PC-9 (cell line): ENCODE results near the gene ARHGAP24. TPM values are rescaled to one million over a fixed set of nuclear protein-coding genes. Genes with fewer than 3 reads are reported as not detected.

ENCODE experiments used
- BruUV-seq: library from RNA; stranded (reverse); fragments of 400-500 nt; replicated peaks from 2 replicates; lab custom pipeline; 2021; lab: Mats Ljungman, UMichigan
- CTCF ChIA-PET: fragments of 300-600 bp; sonication (Branson Sonifier 250); formaldehyde crosslinking; loops from one replicate; lab custom pipeline; 2022; ENCODE audit warnings: antibody characterized with exemption; lab: Charles Lee
- POLR2A ChIA-PET: fragments of 300-600 bp; sonication (Branson Sonifier 250); formaldehyde crosslinking; loops from one replicate; lab custom pipeline; 2022; ENCODE audit warnings: antibody characterized with exemption; ENCODE audit not compliant: unreplicated experiment; lab: Charles Lee
- DNase-seq, 2 experiments: peaks; one replicate each; pipeline versions ENCODE4 v3.0.0 to v3.0.0-alpha.2; 2015 to 2022; ENCODE audit warnings: mixed read lengths in 1 of 2
- H2AFZ ChIP-seq: fragments of 200-600 bp; sonication (generic); 2 replicates; pipeline ENCODE4 v1.8.1; 2017; ENCODE audit warnings: antibody characterized with exemption
- H3F3A ChIP-seq: fragments of 200-600 bp; sonication (generic); 2 replicates; pipeline ENCODE4 v1.8.1; 2017; ENCODE audit warnings: antibody characterized with exemption, mild to moderate bottlenecking, low read depth; ENCODE audit not compliant: insufficient read depth
- H3K27ac ChIP-seq: fragments of 200-600 bp; sonication (generic); 2 replicates; pipeline ENCODE4 v1.6.1; 2016; ENCODE audit warnings: mixed run types
- H3K27me3 ChIP-seq: fragments of 200-600 bp; sonication (generic); 2 replicates; pipeline ENCODE4 v1.6.1; 2016; ENCODE audit warnings: low read depth, mixed run types; ENCODE audit not compliant: insufficient read depth
- H3K36me3 ChIP-seq: fragments of 200-600 bp; sonication (generic); 2 replicates; pipeline ENCODE4 v1.6.1; 2016; ENCODE audit warnings: low read depth, mixed run types
- H3K4me1 ChIP-seq: fragments of 200-600 bp; sonication (generic); replicated peaks from 2 replicates; pipeline ENCODE4 v1.6.1; 2016; ENCODE audit warnings: mixed run types; ENCODE audit not compliant: insufficient read depth
- H3K4me2 ChIP-seq: fragments of 200-600 bp; sonication (generic); 2 replicates; pipeline ENCODE4 v1.6.1; 2017; ENCODE audit warnings: mixed run types
- H3K4me3 ChIP-seq: fragments of 200-600 bp; sonication (generic); 2 replicates; pipeline ENCODE4 v1.6.1; 2016; ENCODE audit warnings: mixed run types
- H3K79me2 ChIP-seq: fragments of 200-600 bp; sonication (generic); 2 replicates; pipeline ENCODE4 v1.6.1; 2017; ENCODE audit warnings: low read depth, mixed run types
- H3K9me2 ChIP-seq: fragments of 200-600 bp; sonication (generic); 2 replicates; pipeline ENCODE4 v1.8.1; 2017; ENCODE audit warnings: mild to moderate bottlenecking; ENCODE audit not compliant: insufficient read depth
- H3K9me3 ChIP-seq: fragments of 200-600 bp; sonication (generic); 2 replicates; pipeline ENCODE4 v1.8.1; 2016; ENCODE audit warnings: low read depth; ENCODE audit not compliant: insufficient read depth
- H4K20me1 ChIP-seq: fragments of 200-600 bp; sonication (generic); 2 replicates; pipeline ENCODE4 v1.8.1; 2017; ENCODE audit not compliant: insufficient read depth
- CTCF ChIP-seq: fragments of 200-600 bp; sonication (generic); conservative IDR thresholded peaks from 2 replicates; pipeline ENCODE4 v1.6.1; 2017; ENCODE audit warnings: mixed run types, antibody characterized with exemption, mild to moderate bottlenecking, moderate library complexity
- EZH2 ChIP-seq: fragments of 200-600 bp; sonication (generic); IDR thresholded peaks from 2 replicates; pipeline ENCODE4 v1.8.0; 2017; ENCODE audit warnings: antibody characterized with exemption, low read depth
- intact Hi-C: fragments of 100-400 bp; cut with micrococcal nuclease; formaldehyde crosslinking; loops from one replicate; pipeline ENCODE4 v1.10.0; 2022; ENCODE audit not compliant: unreplicated experiment
- total RNA-seq: library from RNA; stranded (reverse); gene quantifications from 2 replicates; pipeline ENCODE4 v1.2.3, GENCODE V29; 2021

ARHGAP24 gene
- total RNA-seq, 1 experiment from 2014 or later: 2.2 TPM

- no peaks in the 10 kb centered on the region for H3K9me3 ChIP-seq
- H4K20me1 ChIP-seq: no peaks in the 10 kb centered on the region
- intact Hi-C loops: no loop called here
- H3K9me2 ChIP-seq: no peaks in the 10 kb centered on the region
- H3K27ac ChIP-seq: no peak overlapping the region
- no peak overlapping the region for H2AFZ ChIP-seq
- no peaks in the 10 kb centered on the region for H3F3A ChIP-seq
- no peak overlapping the region for H3K4me2 ChIP-seq
- TF ChIP-seq CTCF (no peak), EZH2 (no peak)
- BruUV-seq: no TSS peak
- ChIA-PET CTCF (no interaction called here), POLR2A (no interaction called here)
- no peak overlapping the region for H3K4me3 ChIP-seq
- no peak for DNase-seq
- H3K4me1 ChIP-seq: no peaks in the 10 kb centered on the region
- H3K79me2 ChIP-seq: no peaks in the 10 kb centered on the region
- no peaks in the 10 kb centered on the region for H3K36me3 ChIP-seq
- no peaks in the 10 kb centered on the region for H3K27me3 ChIP-seq
Observed at GRCh38 chr4:85610450-85610849, 135.5 kb downstream of the ARHGAP24 start.

GRCh38 chr4:85611661-85612060 is 136.7 kb downstream of the ARHGAP24 start:
- Histone ChIP-seq H3K4me2 (no peak overlapping the region), H3K9me3 (no peaks in the 10 kb centered on the region), H3K36me3 (no peaks in the 10 kb centered on the region), H3F3A (no peaks in the 10 kb centered on the region), H3K27me3 (no peaks in the 10 kb centered on the region), H3K9me2 (no peaks in the 10 kb centered on the region), H3K27ac (no peak overlapping the region), H2AFZ (no peak overlapping the region), H3K4me1 (no peaks in the 10 kb centered on the region), H4K20me1 (no peaks in the 10 kb centered on the region), H3K79me2 (no peaks in the 10 kb centered on the region), H3K4me3 (no peak overlapping the region)
- intact Hi-C loops: no loop called here
- ChIA-PET POLR2A (no interaction called here), CTCF (no interaction called here)
- BruUV-seq: no TSS peak
- TF ChIP-seq EZH2 (no peak), CTCF (no peak)
- DNase-seq: no peak

GRCh38 chr4:85613901-85614300 is 139.0 kb downstream of the ARHGAP24 start:
- no peak overlapping the region for H3K27ac ChIP-seq
- H3K9me2 ChIP-seq: no peaks in the 10 kb centered on the region
- no peak overlapping the region for H2AFZ ChIP-seq
- no peaks in the 10 kb centered on the region for H4K20me1 ChIP-seq
- no peak overlapping the region for H3K4me3 ChIP-seq
- no TSS peak for BruUV-seq
- no peaks in the 10 kb centered on the region for H3K9me3 ChIP-seq
- intact Hi-C loops: no loop called here
- H3K79me2 ChIP-seq: no peaks in the 10 kb centered on the region
- no peaks in the 10 kb centered on the region for H3K27me3 ChIP-seq
- no peaks in the 10 kb centered on the region for H3K36me3 ChIP-seq
- H3K4me2 ChIP-seq: no peak overlapping the region
- DNase-seq: no peak
- no peaks in the 10 kb centered on the region for H3K4me1 ChIP-seq
- POLR2A ChIA-PET: no interaction called here
- no peak for TF ChIP-seq EZH2
- CTCF ChIA-PET: no interaction called here
- no peaks in the 10 kb centered on the region for H3F3A ChIP-seq

- ChIA-PET CTCF (no interaction called here), POLR2A (no interaction called here)
- Histone ChIP-seq H3K36me3 (no peaks in the 10 kb centered on the region), H3K4me2 (no peak overlapping the region), H4K20me1 (no peaks in the 10 kb centered on the region), H3F3A (no peaks in the 10 kb centered on the region), H3K27ac (no peak overlapping the region), H3K9me3 (no peaks in the 10 kb centered on the region), H2AFZ (no peak overlapping the region), H3K79me2 (no peaks in the 10 kb centered on the region), H3K9me2 (no peaks in the 10 kb centered on the region), H3K4me3 (no peak overlapping the region), H3K27me3 (no peaks in the 10 kb centered on the region), H3K4me1 (no peaks in the 10 kb centered on the region)
- intact Hi-C loops: no loop called here
- no TSS peak for BruUV-seq
- no peak for TF ChIP-seq EZH2
- TF ChIP-seq CTCF: no peak
- no peak for DNase-seq
Observed at GRCh38 chr4:85615952-85616351, 141.0 kb downstream of the ARHGAP24 start.
